HG03460 (cell line): Measurements from ENCODE around the gene LVRN.
"Not testable (repeated sequence)": the region's sequence is repeated elsewhere in the genome, so short reads cannot be mapped to it uniquely, and the experiment has no call there.

Source experiments
- ATAC-seq: cut with Tn5 transposase; IDR thresholded peaks from one replicate; pipeline ENCODE4 v1.9.1; 2021; ENCODE audit not compliant: unreplicated experiment

Gene LVRN, protein sequence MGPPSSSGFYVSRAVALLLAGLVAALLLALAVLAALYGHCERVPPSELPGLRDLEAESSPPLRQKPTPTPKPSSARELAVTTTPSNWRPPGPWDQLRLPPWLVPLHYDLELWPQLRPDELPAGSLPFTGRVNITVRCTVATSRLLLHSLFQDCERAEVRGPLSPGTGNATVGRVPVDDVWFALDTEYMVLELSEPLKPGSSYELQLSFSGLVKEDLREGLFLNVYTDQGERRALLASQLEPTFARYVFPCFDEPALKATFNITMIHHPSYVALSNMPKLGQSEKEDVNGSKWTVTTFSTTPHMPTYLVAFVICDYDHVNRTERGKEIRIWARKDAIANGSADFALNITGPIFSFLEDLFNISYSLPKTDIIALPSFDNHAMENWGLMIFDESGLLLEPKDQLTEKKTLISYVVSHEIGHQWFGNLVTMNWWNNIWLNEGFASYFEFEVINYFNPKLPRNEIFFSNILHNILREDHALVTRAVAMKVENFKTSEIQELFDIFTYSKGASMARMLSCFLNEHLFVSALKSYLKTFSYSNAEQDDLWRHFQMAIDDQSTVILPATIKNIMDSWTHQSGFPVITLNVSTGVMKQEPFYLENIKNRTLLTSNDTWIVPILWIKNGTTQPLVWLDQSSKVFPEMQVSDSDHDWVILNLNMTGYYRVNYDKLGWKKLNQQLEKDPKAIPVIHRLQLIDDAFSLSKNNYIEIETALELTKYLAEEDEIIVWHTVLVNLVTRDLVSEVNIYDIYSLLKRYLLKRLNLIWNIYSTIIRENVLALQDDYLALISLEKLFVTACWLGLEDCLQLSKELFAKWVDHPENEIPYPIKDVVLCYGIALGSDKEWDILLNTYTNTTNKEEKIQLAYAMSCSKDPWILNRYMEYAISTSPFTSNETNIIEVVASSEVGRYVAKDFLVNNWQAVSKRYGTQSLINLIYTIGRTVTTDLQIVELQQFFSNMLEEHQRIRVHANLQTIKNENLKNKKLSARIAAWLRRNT

GRCh38 chr5:115962239-115962564 lies at the start of gene LVRN:
TSS of gene LVRN (plus strand) at chr5:115962475. CDS start at chr5:115962618, 143 bp downstream.
- no peak for ATAC-seq

DNA sequence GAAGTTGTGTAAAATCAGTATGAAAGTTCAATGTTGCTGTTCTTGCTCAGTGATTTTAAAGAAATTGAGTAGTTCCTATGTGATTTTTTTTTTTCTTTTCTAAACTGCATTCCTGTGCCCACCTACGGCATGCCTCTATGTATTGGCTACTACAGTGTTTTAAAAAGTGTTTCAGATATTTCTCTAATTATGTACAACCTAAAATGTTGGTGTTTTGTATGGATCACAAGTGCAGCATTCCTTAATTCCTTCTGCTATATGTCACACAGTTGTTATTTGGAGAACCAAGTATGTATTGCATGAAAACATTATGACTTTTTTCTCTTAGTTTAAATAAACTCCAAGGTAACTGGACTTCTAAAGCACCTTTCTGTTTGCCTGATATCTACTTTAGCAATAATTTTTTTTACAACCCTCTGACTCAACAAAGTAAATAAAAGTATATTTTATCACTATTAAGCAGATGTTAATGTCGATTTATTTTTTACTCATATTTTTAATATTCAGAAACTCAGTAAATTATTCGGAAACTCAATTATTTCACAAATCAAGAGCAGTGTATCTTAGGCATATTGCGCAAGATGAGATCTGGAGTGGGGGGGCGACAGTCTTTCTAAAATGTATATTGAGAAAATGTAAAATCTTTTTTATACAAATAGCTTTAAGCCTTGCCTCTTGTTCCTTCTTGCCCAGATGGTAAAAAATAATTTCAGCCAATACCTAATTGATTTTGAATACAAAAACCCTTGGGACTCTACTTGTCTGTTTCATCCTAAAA lies 48.5 kb upstream of the LVRN start:
- not testable (repeated sequence) for ATAC-seq

- no peak for ATAC-seq
Measured at GRCh38 chr5:115920171-115920725, 42.0 kb upstream of the LVRN start.

- ATAC-seq, result not testable (repeated sequence)
Measured at GRCh38 chr5:115928578-115929407, 33.5 kb upstream of the LVRN start.

DNA sequence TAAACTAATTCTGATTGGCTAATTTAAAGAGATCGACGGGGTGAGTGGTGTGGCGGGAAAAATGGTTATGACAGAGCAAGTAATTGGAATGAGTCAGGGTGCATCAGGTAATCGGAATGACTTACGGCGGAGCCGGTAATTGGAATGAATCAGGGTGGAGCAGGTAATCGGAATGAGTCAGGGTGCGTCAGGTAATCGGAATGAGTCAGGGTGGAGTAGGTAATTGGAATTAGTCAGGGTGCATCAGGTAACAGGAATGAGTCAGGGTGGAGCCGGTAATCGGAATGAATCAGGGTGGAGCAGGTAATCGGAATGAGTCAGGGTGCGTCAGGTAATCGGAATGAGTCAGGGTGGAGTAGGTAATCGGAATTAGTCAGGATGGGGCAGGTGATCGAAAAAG lies 32.1 kb upstream of the LVRN start:
- not testable (repeated sequence) for ATAC-seq

DNA sequence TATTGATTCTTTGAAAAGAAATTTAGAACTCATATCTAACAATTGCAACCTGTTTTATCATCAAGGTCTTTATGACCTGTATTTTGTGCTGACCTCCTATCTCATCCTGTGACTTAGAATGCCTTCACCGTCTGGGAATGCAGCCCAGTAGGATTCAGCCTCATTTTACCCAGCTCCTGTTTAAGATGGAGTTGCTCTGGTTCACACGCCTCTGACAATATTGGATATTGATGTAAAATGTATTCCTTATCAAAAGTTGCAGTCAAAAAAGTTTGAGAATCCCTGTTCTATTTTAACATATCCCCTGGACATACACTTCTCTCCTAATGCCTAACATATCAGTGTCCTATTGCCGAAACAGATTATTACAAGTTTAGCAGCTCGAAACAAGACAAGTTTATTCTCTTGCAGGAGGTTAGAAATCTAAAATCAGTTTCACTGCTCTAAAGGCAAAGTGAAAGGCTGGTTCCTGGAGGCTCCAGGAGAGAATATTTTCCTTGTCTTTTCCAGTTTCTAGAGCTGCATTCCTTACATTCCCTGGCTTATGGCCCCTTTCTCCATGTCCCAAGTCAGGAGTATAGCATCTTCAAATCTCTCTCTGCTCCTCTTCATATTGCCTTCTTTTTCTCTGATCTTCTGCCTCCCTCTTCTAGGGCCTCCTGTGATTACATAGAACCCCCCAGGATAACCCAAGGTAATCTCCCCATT lies 31.5 kb upstream of the LVRN start:
- ATAC-seq, result no peak

DNA sequence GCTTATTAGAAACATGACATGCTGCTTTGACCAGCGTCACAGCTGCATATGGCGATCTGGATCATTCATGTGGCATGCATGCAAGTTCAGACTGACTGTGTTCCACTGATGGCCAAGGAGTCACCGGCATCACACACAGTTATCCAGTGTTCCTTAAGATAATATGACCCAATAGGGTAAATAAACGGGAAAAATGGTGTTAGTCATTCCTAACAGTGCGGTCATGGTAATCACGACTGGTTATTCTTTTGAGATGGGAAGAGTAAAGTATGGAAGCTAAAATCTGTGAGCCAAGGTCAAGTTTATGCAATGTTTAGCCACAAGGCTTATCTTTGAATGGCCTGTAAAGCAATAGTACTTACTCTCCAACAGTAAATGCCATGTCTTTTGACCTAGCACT lies 29.3 kb upstream of the LVRN start:
- ATAC-seq, result no peak

GRCh38 chr5:115934388-115934974 lies 27.8 kb upstream of the LVRN start:
- ATAC-seq, result no peak

- ATAC-seq, result no peak
Measured at GRCh38 chr5:115936031-115936430, 26.2 kb upstream of the LVRN start.

- no peak for ATAC-seq
Measured at GRCh38 chr5:115939059-115939458, 23.2 kb upstream of the LVRN start.

DNA sequence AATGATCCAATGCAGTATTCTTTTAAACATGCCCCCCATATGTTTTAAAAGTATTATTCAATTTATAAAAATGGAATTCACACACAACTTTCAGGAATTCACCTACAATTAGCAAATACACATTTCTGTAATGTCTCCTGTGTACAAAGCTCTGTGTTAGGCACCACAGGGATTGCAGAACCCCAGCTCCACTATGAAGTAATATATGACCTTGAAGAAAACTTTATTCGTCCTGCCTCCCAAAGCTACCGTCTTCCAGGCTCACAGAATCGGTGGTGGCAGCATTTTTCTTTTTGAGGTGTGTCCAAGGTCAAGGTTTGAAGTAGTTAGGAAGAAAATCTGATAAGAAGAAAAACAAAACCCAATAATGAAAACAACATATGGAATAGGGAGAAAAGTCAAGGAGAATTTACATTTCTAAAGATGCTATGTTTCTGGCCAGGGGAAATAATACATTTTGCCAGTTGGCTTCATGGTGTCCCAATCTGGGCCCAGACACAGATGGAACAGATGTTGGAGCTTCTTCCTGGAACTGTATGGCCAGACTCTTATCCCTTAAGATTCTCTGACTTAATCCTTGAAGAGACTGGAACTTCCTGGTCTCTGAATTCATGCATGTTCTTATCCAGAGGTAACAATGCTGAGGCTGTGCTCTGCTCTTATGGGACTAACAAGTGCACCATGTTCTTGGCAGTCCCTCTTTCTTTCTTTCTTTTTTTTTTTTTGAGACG lies 22.0 kb upstream of the LVRN start:
- no peak for ATAC-seq

- ATAC-seq, result no peak
Measured at GRCh38 chr5:115941051-115941675, 21.1 kb upstream of the LVRN start.

DNA sequence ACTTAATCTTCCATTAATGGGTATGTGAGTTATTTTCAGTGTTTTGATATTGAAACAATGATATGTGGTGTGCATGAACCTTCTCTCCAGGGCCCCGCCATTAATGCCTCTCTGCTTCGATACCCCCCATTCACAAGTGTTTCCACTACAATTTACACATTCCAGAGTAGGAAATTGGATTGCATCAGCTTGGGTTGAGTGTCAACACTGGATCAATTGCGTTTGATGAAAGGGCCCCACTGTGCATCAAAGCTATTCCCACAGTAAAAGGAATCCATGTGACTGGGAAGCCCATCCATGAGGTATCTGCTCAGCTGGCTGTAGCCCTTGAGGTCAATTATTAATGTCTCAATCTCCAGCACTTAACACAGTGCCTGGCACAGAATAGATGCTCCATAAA lies 17.8 kb upstream of the LVRN start:
- no peak for ATAC-seq

- ATAC-seq, result no peak
Measured at GRCh38 chr5:115946655-115947054, 15.6 kb upstream of the LVRN start.

GRCh38 chr5:115947260-115947659 lies 15.0 kb upstream of the LVRN start:
- no peak for ATAC-seq

DNA sequence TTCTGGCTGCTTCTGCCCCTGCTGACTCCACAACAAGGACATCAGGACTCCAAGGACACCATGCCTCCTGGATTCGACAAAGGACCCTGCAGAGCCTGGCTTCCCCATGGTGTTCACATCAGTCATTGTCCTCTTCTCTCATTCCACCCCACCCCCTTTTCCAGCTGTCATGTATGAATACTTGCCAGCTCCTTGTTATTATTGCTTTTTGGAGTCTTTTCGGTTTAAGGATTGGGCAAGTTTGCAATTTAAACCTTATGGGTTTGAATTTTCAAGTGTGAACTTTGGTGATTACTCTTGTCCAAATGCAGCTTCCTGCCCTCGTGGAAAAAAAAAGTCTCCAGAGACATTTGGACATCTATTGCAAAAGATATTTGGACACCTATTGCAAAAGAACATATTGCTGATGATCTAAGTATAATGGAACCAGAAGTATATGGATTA lies 14.2 kb upstream of the LVRN start:
- ATAC-seq, result no peak

DNA sequence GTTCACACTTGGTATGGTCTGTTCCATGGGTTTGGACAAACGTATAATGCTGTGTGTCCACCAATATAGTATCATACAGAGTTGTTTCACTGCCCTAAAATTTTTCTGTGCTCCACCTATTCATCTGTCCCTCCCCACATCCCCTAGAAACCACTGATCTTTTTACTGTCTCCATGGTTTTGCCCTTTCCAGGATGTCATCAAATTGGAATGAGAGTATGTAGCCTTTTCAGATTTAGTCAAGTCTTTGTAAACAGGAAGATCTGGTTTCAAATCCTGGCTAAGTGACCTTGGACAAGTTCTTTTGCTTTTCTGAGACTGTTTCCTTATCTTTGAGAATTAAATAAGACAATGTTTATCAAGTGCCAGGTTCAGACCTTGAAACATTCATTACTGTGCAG lies 13.2 kb upstream of the LVRN start:
- no peak for ATAC-seq

- ATAC-seq, result no peak
Measured at GRCh38 chr5:115952588-115952987, 9.7 kb upstream of the LVRN start.
